Renal pelvis (tissue), 12 donors: ENCODE data around the gene RTP1. TPM values are rescaled to one million over a fixed set of nuclear protein-coding genes. Genes with fewer than 3 reads are reported as not detected.
"Not testable (repeated sequence)": the region's sequence is repeated elsewhere in the genome, so short reads cannot be mapped to it uniquely, and the experiment has no call there.

Experiments
- DNase-seq: peaks from one replicate; pipeline ENCODE4 v3.0.0-alpha.2; 2013
- long read RNA-seq, 16 experiments: transcript quantifications; one replicate each; lab custom pipeline, GENCODE V29; 2026
- polyA plus RNA-seq, 3 donors: library from polyadenylated mRNA; unstranded; fragments of 120-200 nt; gene quantifications; one replicate each; pipeline ENCODE4 v1.2.1, GENCODE V29; 2013; ENCODE audit not compliant: insufficient read length in 3 of 3

RTP1 gene, protein sequence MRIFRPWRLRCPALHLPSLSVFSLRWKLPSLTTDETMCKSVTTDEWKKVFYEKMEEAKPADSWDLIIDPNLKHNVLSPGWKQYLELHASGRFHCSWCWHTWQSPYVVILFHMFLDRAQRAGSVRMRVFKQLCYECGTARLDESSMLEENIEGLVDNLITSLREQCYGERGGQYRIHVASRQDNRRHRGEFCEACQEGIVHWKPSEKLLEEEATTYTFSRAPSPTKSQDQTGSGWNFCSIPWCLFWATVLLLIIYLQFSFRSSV
- polyA plus RNA-seq = not detected
- long read RNA-seq, donor 1 = 0 reads
- long read RNA-seq, donor 2 = 0 reads
- long read RNA-seq, donor 3 = 0 reads
- long read RNA-seq, donor 4 = 0 reads
- long read RNA-seq, donor 5 = 0 reads
- long read RNA-seq, donor 6 = 0 reads
- long read RNA-seq, donor 7 = 0 reads
- long read RNA-seq, donor 8 = 0 reads
- long read RNA-seq, donor 9 = 0 reads
- long read RNA-seq, donor 10 = 0 reads
- long read RNA-seq, donor 11 = 0 reads
- long read RNA-seq, donor 12 = 0 reads
- long read RNA-seq, donor 13 = 0 reads
- long read RNA-seq, donor 14 = 0 reads
- long read RNA-seq, donor 15 = 0 reads
- long read RNA-seq, donor 16 = 0 reads

DNA sequence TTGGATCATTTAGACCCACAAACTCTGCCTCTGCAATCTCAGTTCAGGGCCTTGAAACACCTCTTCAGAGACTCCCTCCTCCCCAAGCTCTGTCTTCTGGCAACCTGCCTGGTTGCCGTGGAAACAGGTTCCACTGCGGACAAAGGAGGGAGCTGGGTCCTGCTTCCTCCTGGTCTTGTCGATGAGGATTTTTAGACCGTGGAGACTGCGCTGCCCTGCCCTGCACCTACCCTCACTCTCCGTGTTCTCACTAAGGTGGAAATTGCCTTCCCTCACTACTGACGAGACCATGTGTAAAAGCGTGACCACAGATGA, at the start of gene RTP1:
Gene RTP1 (plus strand): TSS at position 152 of the 315 bp plus-strand sequence. CDS start 30 bp downstream, at position 182.
- no peak for DNase-seq

DNA sequence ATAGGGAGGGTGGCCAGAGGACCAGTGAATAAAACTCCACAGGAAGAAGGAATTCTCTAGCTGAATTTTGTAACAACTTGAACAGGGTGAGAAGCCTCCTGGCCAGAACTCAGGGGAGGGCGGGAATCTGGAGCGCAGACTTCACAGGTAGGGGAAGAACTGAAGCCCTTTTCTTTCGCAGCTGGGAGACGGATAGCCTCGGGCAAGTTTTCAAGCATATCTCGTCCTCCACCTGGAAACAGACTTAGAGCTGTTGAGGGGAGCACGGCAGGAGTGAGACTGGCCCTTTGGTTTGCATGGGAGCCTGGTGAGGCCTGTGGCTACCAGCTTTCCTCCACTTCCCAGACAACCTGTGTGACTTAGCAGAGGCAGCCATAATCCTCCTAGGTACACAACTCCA, 47.1 kb upstream of the RTP1 start:
- DNase-seq = no peak

DNA sequence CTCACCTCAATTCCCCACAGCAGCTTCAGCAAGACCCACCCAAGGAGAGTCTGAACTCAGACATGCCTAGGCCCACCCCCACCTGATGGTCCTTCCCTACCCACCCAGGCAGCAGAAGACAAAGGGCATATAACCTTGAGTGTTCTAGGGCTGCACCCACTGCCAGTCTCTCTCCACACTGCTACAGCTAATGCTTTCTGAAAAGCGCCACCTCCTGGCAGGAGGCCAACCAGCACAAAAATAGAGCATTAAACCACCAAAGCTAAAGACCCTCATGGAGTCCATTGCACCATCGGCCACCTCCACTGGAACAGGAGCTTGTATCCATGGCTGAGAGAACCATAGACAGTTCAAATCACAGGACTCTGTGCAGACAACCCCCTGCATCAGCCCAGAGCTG, 46.7 kb upstream of the RTP1 start:
- no peak for DNase-seq

DNA sequence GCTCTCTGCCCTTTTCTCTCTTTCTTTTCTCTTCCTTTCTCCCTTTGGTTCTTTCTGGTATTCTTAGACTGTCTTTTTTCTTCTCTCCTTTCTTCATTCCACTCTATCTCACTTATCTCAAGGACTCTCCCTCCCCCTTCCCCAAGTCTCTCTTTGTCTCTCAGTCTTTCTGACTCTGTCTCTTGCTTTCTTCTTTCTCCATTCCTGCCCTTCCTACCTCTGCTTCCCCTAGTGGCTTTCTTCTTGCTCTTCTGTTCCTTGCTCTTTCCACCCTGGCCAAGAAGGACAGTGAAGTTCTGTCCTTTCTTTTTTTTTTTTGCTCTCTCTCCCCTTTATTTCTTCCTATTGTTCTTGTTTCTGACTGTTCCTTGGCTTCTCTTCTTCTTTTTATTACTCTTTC, 35.7 kb upstream of the RTP1 start:
- no peak for DNase-seq

DNA sequence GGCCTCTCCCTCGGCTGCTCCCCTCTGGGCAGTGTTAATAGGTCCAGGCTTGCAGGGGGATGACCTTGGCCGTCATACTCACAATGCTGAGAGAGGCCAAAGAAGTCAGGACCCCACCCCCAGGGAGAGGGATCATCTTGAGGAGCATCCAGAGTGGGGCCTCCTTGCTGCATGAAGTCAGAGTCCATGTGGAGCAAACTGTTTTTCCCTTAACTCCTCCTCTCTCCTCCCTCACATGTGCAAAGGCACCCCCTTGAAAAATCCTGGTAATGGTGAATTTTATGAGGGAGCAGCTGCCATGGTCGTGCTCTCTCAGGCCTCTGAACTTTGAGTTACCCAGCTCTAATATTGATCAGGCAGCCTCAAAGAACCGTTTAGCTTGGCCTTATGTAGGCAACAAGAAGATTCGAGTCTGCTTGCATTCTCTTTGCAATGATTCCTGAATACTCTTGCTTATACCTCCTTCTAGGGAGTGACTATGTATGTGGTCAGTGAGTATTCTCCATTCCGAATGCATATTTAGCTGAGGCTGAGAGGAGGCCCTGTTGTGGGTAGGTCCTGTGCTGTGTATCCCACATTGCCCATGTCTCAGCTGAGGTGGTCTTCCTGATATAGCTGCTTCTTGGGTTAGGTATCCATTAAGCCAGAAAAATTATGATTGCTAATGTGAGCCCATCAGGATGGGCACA, 34.9 kb upstream of the RTP1 start:
- no peak for DNase-seq

DNA sequence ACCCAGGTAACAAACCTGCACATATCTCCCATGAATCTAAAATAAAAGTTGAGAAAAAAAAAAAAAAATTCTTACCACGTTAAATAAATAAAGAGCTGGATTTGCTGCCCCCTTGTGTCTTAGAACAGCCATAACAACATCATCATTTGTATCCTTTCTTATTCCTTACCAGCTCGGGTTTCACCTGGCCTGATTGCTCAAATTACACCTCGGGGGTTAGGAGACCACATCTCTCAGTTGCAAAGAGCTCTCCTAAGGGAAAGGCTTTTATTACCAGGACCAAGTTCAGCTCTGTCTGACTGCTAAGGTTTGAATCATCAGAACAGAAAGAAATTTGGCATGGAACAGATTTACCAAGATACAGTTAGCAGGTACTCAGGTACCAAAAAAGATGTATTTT, 32.1 kb upstream of the RTP1 start:
- DNase-seq = peak; percentile 86

DNA sequence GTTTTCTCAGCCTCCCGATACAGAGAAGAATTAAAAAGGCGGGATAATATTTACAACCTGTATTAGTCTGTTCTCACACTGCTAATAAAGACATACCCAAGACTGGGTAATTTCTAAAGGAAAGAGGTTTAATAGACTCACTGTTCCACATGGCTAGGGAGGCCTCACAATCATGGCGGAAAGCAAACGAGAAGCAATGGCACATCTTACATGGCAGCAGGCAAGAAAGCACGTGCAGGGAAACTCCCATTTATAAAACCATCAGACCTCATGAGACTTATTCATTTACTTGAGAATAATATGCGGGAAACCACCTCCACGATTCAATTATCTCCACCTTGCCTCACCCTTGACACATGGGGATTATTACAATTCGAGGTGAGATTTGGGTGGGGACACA, 30.5 kb upstream of the RTP1 start:
- DNase-seq = no peak

DNA sequence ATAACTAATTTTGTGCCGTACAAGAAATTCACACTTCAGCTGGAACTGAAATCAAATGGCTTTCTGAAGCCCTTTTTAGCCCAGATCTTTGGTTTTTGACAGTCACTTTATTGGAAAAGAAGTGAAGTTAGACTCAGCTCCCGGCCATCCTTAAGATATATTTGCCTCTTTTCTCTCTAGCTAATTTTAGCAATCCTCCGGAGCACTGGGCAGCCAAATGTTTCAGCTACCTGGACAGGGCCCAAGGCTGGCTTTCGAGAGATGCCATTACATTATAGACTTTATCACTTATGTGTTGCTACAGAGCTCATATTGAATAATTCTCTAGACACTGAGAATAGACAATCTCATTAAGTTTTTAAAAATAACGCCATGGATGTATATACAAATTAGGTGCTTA, 29.5 kb upstream of the RTP1 start:
- no peak for DNase-seq

DNA sequence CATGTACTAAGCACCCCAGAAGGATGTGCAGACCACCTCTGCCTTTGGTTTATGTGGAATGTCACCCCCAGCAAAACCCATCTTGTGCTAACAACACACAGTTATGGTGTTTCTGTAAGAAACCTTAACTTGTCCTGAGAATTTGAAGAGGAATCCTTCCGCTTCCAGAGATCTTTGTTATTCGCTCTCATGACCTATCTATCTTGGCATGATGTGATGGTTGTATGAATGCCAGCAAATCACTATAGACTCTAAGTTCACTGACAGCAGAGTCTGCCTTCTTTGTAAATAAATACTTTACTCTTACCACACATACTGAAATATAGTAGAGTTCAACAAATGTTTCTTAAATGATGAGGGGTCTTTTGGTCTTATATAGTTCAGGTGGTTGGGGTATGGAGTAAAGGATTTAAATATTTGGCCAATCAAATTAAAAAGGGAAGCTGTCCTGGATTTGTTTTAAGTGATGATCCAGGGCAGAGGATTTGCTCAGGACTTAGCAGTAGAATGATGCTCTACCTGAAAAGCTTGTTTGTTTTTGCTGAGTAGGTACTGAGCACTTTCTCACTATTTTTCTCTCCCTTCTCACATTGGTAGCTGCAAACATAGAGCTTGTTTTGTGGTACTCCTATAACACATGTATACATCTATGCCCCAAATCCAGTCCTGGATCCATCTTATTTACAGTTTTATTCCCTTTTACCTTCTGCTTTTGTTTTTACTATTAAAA, 27.9 kb upstream of the RTP1 start:
- no peak for DNase-seq

DNA sequence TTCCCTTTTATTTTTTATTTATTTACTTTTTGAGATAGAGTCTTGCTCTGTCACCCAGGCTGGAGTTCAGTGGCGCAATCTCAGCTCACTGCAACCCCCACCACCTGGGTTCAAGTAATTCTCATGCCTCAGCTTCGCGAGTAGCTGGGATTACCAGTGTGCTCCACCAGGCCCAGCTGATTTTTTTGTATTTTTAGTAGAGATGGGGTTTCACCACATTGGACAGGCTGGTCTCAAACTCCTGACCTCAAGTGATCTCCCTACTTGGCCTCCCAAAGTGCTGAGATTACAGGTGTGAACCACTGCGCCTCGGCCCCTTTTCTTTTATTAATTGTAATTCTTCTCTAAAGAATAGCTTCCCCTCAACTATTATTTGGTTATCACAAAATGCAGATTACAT, 26.4 kb upstream of the RTP1 start:
- DNase-seq = not testable (repeated sequence)

DNA sequence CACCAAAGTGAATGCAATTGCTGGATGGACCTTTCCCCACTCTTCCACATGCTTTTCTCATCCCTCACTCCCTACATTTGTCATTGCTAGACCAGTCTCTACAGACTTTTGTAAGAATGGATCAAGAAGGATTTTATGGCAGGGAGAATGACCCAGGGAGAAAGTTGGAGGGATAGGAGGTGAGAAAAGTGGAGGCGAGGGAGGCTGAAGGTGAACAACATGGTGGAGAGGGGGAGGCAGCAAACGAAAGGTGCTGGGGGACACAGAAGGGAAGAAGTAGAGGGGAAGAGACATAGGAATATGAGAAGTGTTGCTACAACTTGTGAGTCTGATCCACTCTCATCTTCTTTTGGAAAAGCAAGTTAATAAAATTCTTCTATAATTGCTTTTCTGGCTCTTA, 24.4 kb upstream of the RTP1 start:
- DNase-seq = no peak

DNA sequence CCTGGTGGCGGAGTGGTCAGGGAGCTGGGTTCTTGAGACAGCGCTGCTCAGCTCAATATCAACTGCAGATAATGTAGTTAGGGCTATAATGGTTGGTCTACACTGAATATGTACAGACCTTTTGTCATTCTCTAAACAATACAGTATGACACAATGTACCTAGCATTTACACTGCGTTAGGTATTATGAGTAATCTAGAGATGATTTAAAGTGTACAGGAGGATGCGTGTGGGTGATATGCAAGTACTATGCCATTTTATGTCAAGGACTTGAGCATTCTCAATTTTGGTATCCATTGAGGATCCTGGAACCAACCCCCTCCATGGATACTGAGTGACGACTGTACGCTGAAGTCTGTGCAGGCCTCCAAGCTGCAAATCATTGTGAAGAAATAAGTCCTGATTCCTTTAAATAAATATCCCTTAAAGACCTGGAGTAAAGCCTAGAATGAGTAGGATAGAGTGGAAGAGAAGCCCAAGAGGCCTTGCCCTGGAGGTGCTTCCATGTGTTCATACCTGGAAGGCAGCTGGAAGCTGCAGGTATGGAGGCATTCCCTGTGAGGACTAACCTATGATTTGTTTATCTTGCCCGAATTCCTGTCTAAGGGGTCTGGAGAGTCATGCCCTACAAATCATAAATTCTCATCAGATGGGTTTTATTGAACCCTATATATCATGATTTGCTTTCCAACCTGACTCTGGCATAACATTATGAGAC, 15.7 kb upstream of the RTP1 start:
- DNase-seq = no peak

DNA sequence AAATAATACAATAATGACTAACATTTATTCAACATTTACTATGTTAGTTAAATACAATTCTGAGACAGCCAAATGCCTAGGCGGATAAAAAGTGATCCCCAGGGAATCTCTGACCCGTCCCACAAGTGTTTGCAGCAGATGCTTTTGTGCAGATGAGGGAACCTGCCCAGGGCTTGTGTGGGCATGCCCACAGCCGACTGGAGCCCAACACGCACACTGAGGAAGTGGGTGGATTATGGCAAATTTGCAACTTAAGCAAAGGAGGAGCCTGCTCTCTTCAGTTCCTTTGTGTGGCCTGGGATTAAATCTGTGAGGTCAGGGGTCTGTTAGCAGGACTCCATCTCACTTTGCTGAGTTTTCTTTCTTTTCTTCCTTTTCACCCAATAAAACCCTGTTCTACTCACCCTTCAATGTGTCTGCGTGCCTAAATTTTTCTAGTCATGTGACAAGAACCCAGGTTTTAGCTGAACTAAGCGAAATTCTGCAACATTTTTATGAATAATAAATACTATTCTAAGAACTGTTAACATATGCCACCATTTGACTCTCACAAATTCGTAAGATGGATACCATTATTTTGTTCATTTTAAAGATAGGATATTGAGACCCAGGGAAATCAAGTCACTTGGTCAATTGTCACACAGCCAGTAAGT, 13.9 kb upstream of the RTP1 start:
- no peak for DNase-seq

DNA sequence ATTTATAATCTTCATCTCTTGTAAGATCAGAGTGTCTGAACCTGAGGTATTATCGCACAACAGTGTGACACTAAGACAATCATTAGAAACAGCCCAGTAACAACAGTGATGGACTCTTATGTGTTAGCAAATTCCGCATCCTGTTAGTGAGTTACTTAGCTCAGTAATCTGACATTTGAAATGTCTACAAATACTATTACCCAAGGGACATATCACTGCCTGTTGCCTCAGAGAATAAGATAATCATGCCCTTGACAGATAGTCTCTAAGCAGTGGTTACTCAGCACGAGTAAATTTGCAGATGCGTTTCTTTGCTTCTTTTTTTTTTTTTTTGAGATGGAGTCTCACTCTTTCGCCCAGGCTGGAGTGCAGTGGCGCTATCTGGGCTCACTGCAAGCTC, 13.4 kb upstream of the RTP1 start:
- DNase-seq = no peak

DNA sequence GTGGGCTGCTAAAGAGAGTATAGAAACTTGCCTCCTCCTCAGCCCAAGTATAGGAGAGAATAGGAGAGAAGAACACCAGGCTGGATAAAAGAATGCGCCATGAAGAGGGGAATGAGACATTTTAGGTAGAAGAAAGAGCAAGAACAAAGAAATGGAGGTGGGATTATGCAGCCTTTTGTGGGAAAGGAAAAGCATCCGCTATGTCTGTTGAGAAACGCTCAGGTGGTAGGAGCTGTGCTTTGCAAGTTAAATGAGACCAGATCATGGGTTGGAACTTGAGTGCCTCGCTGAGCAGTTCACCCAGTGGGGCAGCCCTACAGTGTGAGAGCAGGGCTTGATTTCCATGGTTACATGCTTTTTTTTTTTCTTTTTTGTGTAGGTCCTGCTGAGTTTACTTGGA, 11.5 kb upstream of the RTP1 start:
- DNase-seq = no peak

DNA sequence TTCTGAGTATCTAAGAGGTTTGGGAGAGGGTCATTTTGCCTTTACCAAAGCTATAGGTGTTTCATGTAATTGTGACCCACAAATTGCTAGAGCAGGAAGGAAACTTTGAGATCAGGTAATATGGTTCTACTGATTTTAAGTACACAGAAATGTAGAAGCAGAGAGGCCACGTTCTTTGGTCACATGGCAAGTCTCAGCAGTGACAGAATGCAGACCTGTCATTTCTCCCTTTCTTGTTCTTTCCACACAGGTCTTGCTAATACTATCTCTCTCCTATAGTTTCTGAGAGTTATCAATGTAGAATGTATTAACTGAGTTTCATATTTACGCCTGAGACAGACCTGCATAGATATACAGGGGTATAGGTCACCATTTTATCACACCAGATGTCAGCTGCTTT, 10.9 kb upstream of the RTP1 start:
- DNase-seq = no peak

DNA sequence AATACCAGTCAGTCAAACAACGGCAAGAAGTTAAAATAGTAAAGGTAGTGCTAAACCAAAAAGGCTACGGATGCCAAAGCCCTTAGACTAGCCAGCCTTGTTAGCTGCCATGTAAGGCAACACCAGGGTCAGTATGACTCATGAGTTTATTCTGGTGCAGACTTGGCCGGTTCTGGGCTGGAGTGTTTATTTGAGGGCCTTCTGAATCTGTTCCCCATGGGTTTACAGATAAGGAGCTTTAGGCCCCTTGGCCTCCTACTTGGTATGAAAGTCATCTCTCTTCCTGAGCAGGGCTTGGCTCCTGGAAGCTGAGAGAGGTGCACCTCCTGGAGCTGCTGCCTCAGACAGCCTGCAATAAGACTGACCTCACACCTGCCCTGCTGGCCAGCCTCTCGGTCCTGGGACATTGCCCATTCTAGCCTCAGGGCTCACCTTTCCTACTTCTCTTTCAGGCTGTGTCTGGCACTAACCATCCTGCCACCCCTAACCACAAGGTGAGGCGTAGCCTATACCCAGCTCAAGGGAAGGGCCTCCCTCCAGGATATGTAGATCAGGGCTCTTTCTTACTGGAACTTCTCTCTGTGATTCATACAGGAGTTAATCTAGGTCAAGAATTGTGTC, 10.4 kb upstream of the RTP1 start:
- no peak for DNase-seq

DNA sequence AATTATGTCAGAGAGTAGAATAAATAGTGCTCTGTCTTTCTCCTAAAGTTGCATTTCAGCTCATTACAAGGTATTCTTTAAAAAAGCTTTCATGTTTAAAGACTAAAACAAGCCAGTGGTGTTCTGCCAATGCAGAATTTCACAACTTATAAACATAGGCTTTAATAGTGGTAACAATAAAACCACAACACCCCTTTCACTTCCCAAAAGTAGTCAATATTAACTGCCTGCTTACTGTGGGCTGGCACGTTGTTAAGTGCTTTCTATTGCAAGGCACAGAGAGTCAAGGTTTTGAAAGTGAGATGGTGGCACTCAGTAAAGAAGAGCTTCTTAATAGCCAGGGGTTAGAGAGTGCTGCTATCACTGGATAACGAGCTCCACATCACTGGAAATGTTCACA, 8.4 kb upstream of the RTP1 start:
- DNase-seq = no peak

DNA sequence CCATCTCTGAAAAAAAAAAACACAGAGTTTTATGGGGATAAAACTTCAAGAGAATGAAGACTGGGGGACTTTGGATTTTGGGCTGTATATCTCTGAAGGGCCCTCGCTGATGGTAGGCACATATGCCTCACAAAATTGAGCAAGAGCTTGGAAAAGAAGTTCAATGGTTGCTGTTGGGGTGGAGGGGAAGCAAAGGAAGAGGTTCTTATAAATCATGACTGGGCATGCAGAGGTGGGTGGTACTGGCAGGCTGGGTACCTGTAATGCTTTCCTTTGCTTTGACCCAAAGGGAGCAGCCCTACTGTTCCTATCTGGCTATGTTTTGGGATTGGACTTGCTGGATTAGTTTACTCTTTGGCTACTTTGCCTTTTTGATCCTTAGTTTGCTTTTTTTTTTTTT, 6.0 kb upstream of the RTP1 start:
- no peak for DNase-seq

DNA sequence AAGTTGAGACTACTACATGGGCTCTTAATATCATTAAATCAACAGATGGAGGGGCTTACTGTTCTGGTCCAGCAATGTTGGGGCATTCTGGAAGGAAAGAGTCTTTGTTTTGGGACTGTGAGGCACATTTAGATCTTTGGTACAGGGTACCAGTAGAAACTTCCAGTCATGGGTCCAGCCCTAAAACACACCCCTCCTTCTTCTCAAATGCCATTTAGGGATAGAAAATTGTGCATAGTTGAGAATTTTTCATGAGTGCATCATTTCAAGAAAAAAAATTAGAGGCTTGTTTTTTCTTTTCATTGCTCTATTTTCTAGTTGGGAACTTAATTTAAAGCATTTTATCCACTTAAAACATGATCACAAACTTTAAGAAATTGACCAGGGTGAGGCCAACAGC, 4.1 kb upstream of the RTP1 start:
- DNase-seq = no peak
